A549 (cell line): ENCODE data around the gene THADA. TPM values are rescaled to one million over a fixed set of nuclear protein-coding genes. Genes with fewer than 3 reads are reported as not detected.
A peak's percentile ranks its signal among the peaks of the same experiment; 100 is the strongest.
"Not testable (repeated sequence)": the region's sequence is repeated elsewhere in the genome, so short reads cannot be mapped to it uniquely, and the experiment has no call there.

Experiments
- ATAC-seq, 2 experiments: fragments of 200-7000 bp in 1 of 2; fragments of >200 bp in 1 of 2; cut with Nextera tagmentation in 1 of 2; cut with Tn5 transposase in 1 of 2; 3 replicates each; pipeline versions ENCODE4 v1.8.0 to v1.9.1; 2018 to 2020; ENCODE audit warnings: mild to moderate bottlenecking in 1 of 2, moderate library complexity in 1 of 2
- CTCF ChIA-PET: fragments of 300-600 bp; sonication (Branson Sonifier 250); formaldehyde crosslinking; extraction: SDS; loops from one replicate; lab custom pipeline; 2021; ENCODE audit warnings: antibody characterized with exemption, inconsistent platforms; lab: Yijun Ruan, JAX
- POLR2A ChIA-PET: fragments of 350-600 bp; formaldehyde crosslinking; extraction: SDS; loops from one replicate; lab custom pipeline; 2021; ENCODE audit warnings: antibody characterized with exemption, inconsistent platforms; lab: Yijun Ruan, JAX
- DNase-seq, 2 experiments: peaks; one replicate each; pipeline versions ENCODE4 v3.0.0 to v3.0.0-alpha.2; 2011 to 2016; ENCODE audit warnings: low read depth in 1 of 2, low spot score in 1 of 2
- FAIRE-seq: peaks from 2 replicates; lab custom pipeline; 2011; peaks lifted over from hg19 to GRCh38; lab: Jason Lieb, UNC
- H3K27ac ChIP-seq, 2 experiments: fragments of >200 bp; sonication (Bioruptor Twin); formaldehyde crosslinking; 3 replicates each; pipeline ENCODE4 v1.5.1; 2016 to 2017
- H3K4me1 ChIP-seq: fragments of >200 bp; sonication (Bioruptor Twin); formaldehyde crosslinking; 3 replicates; pipeline ENCODE4 v1.6.1; 2016
- H3K4me2 ChIP-seq: fragments of >200 bp; sonication (Bioruptor Twin); formaldehyde crosslinking; 3 replicates; pipeline ENCODE4 v1.6.1; 2016
- H3K4me3 ChIP-seq: fragments of >200 bp; sonication (Bioruptor Twin); formaldehyde crosslinking; 3 replicates; pipeline ENCODE4 v1.5.1; 2016
- H3K9me3 ChIP-seq: fragments of >200 bp; sonication (Bioruptor Twin); formaldehyde crosslinking; 3 replicates; pipeline ENCODE4 v1.6.1; 2016
- BHLHE40 ChIP-seq: IDR thresholded peaks from 2 replicates; pipeline ENCODE4 v1.6.1; 2012; ENCODE audit warnings: low read depth, low read length, inconsistent platforms
- CBX2 ChIP-seq: fragments of 200-600 bp; sonication (generic); IDR thresholded peaks from 2 replicates; pipeline ENCODE4 v1.6.1; 2016; ENCODE audit warnings: low read depth, mild to moderate bottlenecking, borderline replicate concordance
- CBX8 ChIP-seq: fragments of 200-600 bp; sonication (generic); IDR thresholded peaks from 2 replicates; pipeline ENCODE4 v1.6.1; 2016
- CEBPB ChIP-seq, 2 experiments: fragments of >200 bp in 1 of 2; sonication (Bioruptor Twin) in 1 of 2; formaldehyde crosslinking in 1 of 2; IDR thresholded peaks; 2 replicates each; pipeline ENCODE4 v1.6.1; 2012 to 2016
- CTCF ChIP-seq: fragments of >200 bp; sonication (Bioruptor Twin); formaldehyde crosslinking; IDR thresholded peaks from 3 replicates; pipeline ENCODE4 v1.5.1; 2016
- EHF ChIP-seq: fragments of 250-450 bp; sonication (Bioruptor Pico); IDR thresholded peaks from 2 replicates; pipeline ENCODE4 v1.5.0; 2020; ENCODE audit warnings: mild to moderate bottlenecking
- FOXS1 ChIP-seq: fragments of 250-450 bp; sonication (Bioruptor Pico); IDR thresholded peaks from 2 replicates; pipeline ENCODE4 v1.5.0; 2020; ENCODE audit warnings: mild to moderate bottlenecking, moderate library complexity
- HOXA7 ChIP-seq: fragments of 250-450 bp; sonication (Bioruptor Pico); IDR thresholded peaks from 2 replicates; pipeline ENCODE4 v1.5.0; 2020; ENCODE audit warnings: mild to moderate bottlenecking, moderate library complexity
- HOXB13 ChIP-seq: fragments of 250-450 bp; sonication (Bioruptor Pico); IDR thresholded peaks from 2 replicates; pipeline ENCODE4 v1.5.0; 2020; ENCODE audit warnings: low read depth, mild to moderate bottlenecking, moderate library complexity
- KDM5A ChIP-seq: fragments of 200-600 bp; sonication (generic); IDR thresholded peaks from 2 replicates; pipeline ENCODE4 v1.6.1; 2016; ENCODE audit warnings: antibody characterized with exemption, mild to moderate bottlenecking
- MYC ChIP-seq: IDR thresholded peaks from 2 replicates; pipeline ENCODE4 v1.6.1; 2012; ENCODE audit warnings: mild to moderate bottlenecking, inconsistent platforms, low read length, improper control_type of control experiment, borderline replicate concordance
- NFE2L2 ChIP-seq: fragments of 150-350 bp; conservative IDR thresholded peaks from 2 replicates; pipeline ENCODE4 v1.6.1; 2014; ENCODE audit warnings: low read length
- NPAS2 ChIP-seq: fragments of 250-450 bp; sonication (Bioruptor Pico); IDR thresholded peaks from 2 replicates; pipeline ENCODE4 v1.8.0; 2022; ENCODE audit warnings: mild to moderate bottlenecking, moderate library complexity, borderline replicate concordance
- PHF8 ChIP-seq: fragments of 200-600 bp; sonication (generic); IDR thresholded peaks from 2 replicates; pipeline ENCODE4 v1.6.1; 2016; ENCODE audit warnings: low read depth, mild to moderate bottlenecking, antibody characterized with exemption, moderate library complexity, borderline replicate concordance
- SMC3 ChIP-seq: fragments of >200 bp; sonication (Bioruptor Twin); formaldehyde crosslinking; IDR thresholded peaks from 3 replicates; pipeline ENCODE4 v1.6.1; 2018; ENCODE audit warnings: inconsistent platforms
- SREBF2 ChIP-seq: fragments of 450-650 bp; IDR thresholded peaks from 2 replicates; pipeline ENCODE4 v1.6.1; 2014; ENCODE audit warnings: mild to moderate bottlenecking, moderate library complexity
- TFCP2L1 ChIP-seq: fragments of 250-450 bp; sonication (Bioruptor Pico); IDR thresholded peaks from 2 replicates; pipeline ENCODE4 v1.5.0; 2021; ENCODE audit warnings: mild to moderate bottlenecking
- ZC3H11A ChIP-seq: fragments of 450-650 bp; IDR thresholded peaks from 2 replicates; pipeline ENCODE4 v1.6.1; 2014; ENCODE audit warnings: antibody characterized with exemption, mild to moderate bottlenecking
- ZNF302 ChIP-seq: fragments of 250-450 bp; sonication (Bioruptor Pico); IDR thresholded peaks from 2 replicates; pipeline ENCODE4 v1.9.0; 2021; ENCODE audit warnings: inconsistent platforms, mild to moderate bottlenecking, moderate library complexity
- WGBS: methylation state at CpG from one replicate; pipeline ENCODE4 v1.1.6; 2017; ENCODE audit errors: missing lambda C conversion rate; 5-methylcytosine and 5-hydroxymethylcytosine counted together
- polyA plus RNA-seq, 4 experiments: library from polyadenylated mRNA; depleted of rRNA in 3 of 4; stranded (reverse); fragments of >200 nt; fragmentation: RNase III in 1 of 4; extraction: RNeasy Plus Mini Kit Qiagen cat#74134 plus additional on column Dnase treatment in 1 of 4; gene quantifications; 2 replicates in 3 of 4; 3 replicates in 1 of 4; pipeline ENCODE4 v1.2.3, GENCODE V29; 2011 to 2017
- TF ChIP-seq, protein P1 (sequence below): fragments of 250-450 bp; sonication (Bioruptor Pico); IDR thresholded peaks from 2 replicates; pipeline ENCODE4 v1.5.0; 2020; ENCODE audit warnings: low read depth, mild to moderate bottlenecking, moderate library complexity
- TF ChIP-seq, protein P2 (sequence below): IDR thresholded peaks from 2 replicates; pipeline ENCODE4 v1.6.1; 2012; ENCODE audit warnings: low read depth, borderline replicate concordance

THADA gene
- polyA plus RNA-seq, 2 of the 4 experiments (the other 2 are of a cell fraction), result 21.8 to 37.9 TPM

GRCh38 chr2:43191947-43192516 is 403.8 kb downstream of the THADA start (continued):
- TF ChIP-seq CTCF (no peak; the same call in 2 of the 3 replicates), ZC3H11A (no peak), HOXB13 (no peak), BHLHE40 (no peak), PHF8 (no peak), SREBF2 (no peak)
- TF ChIP-seq, protein P1, sequence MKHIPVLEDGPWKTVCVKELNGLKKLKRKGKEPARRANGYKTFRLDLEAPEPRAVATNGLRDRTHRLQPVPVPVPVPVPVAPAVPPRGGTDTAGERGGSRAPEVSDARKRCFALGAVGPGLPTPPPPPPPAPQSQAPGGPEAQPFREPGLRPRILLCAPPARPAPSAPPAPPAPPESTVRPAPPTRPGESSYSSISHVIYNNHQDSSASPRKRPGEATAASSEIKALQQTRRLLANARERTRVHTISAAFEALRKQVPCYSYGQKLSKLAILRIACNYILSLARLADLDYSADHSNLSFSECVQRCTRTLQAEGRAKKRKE (CRISPR knock-in tag), result no peak
- TF ChIP-seq, protein P2, sequence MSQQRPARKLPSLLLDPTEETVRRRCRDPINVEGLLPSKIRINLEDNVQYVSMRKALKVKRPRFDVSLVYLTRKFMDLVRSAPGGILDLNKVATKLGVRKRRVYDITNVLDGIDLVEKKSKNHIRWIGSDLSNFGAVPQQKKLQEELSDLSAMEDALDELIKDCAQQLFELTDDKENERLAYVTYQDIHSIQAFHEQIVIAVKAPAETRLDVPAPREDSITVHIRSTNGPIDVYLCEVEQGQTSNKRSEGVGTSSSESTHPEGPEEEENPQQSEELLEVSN, result no peak

DNA sequence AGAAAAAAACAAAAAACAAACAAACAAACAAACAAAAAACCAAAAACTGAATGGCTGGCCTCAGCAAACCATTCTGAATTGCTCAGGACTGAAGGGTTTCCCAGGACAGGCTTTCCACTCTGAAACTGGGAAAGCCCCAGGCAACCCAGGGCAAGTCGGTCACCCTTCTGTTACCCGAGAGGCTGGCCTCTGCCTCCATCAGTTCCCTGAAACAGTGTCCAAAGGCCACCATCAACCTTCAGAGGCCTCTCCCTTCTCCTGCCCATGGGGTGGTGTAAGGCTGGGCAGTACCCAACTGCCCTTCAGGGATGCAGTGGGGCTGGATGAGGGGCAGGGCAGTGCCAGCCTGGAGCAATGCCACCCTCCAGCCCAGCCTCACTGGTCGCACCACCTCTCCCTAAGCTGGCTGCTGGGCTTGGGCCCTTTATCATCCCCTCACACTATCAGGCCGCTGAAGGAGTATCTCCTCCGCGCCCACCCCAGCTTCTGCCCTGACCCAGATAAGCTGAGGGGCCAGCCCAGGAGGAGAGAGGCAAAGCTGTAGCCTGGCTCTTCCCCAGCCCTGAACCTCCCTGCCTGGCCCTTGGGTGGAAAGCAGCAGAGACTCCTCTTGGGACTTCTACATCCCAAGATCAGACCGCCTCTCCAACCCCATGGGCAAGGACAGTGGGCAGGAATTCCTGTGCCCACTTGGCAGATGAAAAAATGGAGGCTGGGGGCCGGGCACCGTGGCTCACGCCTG is 405.4 kb downstream of the THADA start:
- ChIA-PET POLR2A (no interaction called here), CTCF (interaction anchor here (0.7 to 2.7 kb wide), 4 partner anchors 11 to 122 kb away, joined by 3 to 6 read pairs (median 4); no protein-coding TSS in a partner anchor)
- Histone ChIP-seq H3K9me3 (no peaks in the 10 kb centered on the region), H3K4me1 (peaks cover 44% of the 10 kb centered on the region), H3K4me2 (no peak overlapping the region), H3K27ac (peak overlapping the region; percentile 30 to 73; a peak in 4 of 6 replicates), H3K4me3 (no peak overlapping the region)
- DNase-seq (no peak), FAIRE-seq (no peak), ATAC-seq (no peak)
- no peak for TF ChIP-seq NPAS2 (CRISPR knock-in tag)
- no peak for TF ChIP-seq KDM5A
- no peak for TF ChIP-seq CBX8
- TF ChIP-seq MYC, result no peak
- TF ChIP-seq, protein P2, result no peak
- no peak for TF ChIP-seq FOXS1 (CRISPR knock-in tag)
- TF ChIP-seq TFCP2L1 (CRISPR knock-in tag), result no peak
- no peak for TF ChIP-seq HOXB13
- no peak for TF ChIP-seq SREBF2
- TF ChIP-seq NFE2L2, result no peak
- no peak for TF ChIP-seq EHF (CRISPR knock-in tag)
- no peak for TF ChIP-seq ZNF302 (CRISPR knock-in tag)
- no peak for TF ChIP-seq SMC3
- no peak for TF ChIP-seq CEBPB (IDR thresholded peaks at IDR 0.05)
- no peak for TF ChIP-seq HOXA7 (CRISPR knock-in tag)
- no peak for TF ChIP-seq CBX2
- no peak for TF ChIP-seq ZC3H11A
- WGBS, result 83% methylated on average over 6 of the region's 10 CpGs

GRCh38 chr2:43189861-43190260 is 406.0 kb downstream of the THADA start:
- H3K27ac ChIP-seq, result peak overlapping the region in 1 of 2 experiments; percentile 73; a peak in 1 of 6 replicates
- DNase-seq, FAIRE-seq, POLR2A ChIA-PET, H3K4me3 ChIP-seq, H3K4me2 ChIP-seq, H3K9me3 ChIP-seq, ATAC-seq: not testable (repeated sequence)
- 84% methylated on average over 7 of the region's 7 CpGs for WGBS
- CTCF ChIA-PET, result interaction anchor here (0.7 to 1.4 kb wide), 2 partner anchors 15 to 39 kb away, joined by 5 to 10 read pairs; no protein-coding TSS in a partner anchor
- H3K4me1 ChIP-seq, result peaks cover 43% of the 10 kb centered on the region
